WTC11 (cell line): ENCODE data around the gene TMEM151A. TPM values are rescaled to one million over a fixed set of nuclear protein-coding genes. Genes with fewer than 3 reads are reported as not detected.
A peak's percentile ranks its signal among the peaks of the same experiment; 100 is the strongest.

Experiments used
- ATAC-seq: fragments of 200-7000 bp; cut with Tn5 transposase; 2 replicates; pipeline ENCODE4 v1.10.0; 2021; ENCODE audit warnings: mild to moderate bottlenecking, moderate library complexity
- CTCF ChIA-PET: fragments of 300-600 bp; sonication (Branson Sonifier 250); formaldehyde crosslinking; loops from one replicate; lab custom pipeline; 2021; ENCODE audit warnings: antibody characterized with exemption; lab: Charles Lee
- POLR2A ChIA-PET: fragments of 350-600 bp; sonication (Branson Sonifier 250); formaldehyde crosslinking; loops from one replicate; lab custom pipeline; 2021; ENCODE audit warnings: antibody characterized with exemption; lab: Charles Lee
- DNase-seq: peaks from one replicate; pipeline ENCODE4 v3.0.0; 2021; ENCODE audit warnings: low spot score
- H3K27ac Mint-ChIP-seq: 2 replicates; pipeline ENCODE4 v1.8.0; 2021; ENCODE audit warnings: mixed read lengths
- H3K27me3 Mint-ChIP-seq: 2 replicates; pipeline ENCODE4 v1.8.0; 2021; ENCODE audit warnings: low read depth, mild to moderate bottlenecking, moderate library complexity, mixed read lengths
- H3K36me3 Mint-ChIP-seq: 2 replicates; pipeline ENCODE4 v1.8.0; 2021; ENCODE audit warnings: mixed read lengths
- H3K4me1 Mint-ChIP-seq: 2 replicates; pipeline ENCODE4 v1.8.0; 2022; ENCODE audit warnings: mixed read lengths
- H3K4me3 Mint-ChIP-seq: 2 replicates; pipeline ENCODE4 v1.8.0; 2021; ENCODE audit warnings: mild to moderate bottlenecking, moderate library complexity, mixed read lengths
- H3K9me3 Mint-ChIP-seq: 2 replicates; pipeline ENCODE4 v1.8.0; 2021; ENCODE audit warnings: mixed read lengths
- ELF4 ChIP-seq: sonication (generic); formaldehyde crosslinking; IDR thresholded peaks from 2 replicates; pipeline ENCODE4 v1.8.1; 2022; ENCODE audit warnings: low read depth, mild to moderate bottlenecking, moderate library complexity, missing genetic modification reagents
- GABPB1 ChIP-seq: sonication (generic); formaldehyde crosslinking; IDR thresholded peaks from 2 replicates; pipeline ENCODE4 v1.8.1; 2023; ENCODE audit warnings: mild to moderate bottlenecking, missing genetic modification reagents
- GRHL2 ChIP-seq: fragments of 250-450 bp; sonication (Bioruptor Pico); IDR thresholded peaks from 2 replicates; pipeline ENCODE4 v1.8.0; 2022; ENCODE audit warnings: mild to moderate bottlenecking, moderate library complexity; ENCODE audit not compliant: insufficient replicate concordance, severe bottlenecking
- GTF2I ChIP-seq: fragments of 250-450 bp; sonication (Bioruptor Pico); conservative IDR thresholded peaks from 2 replicates; pipeline ENCODE4 v1.4.0; 2021; ENCODE audit warnings: mild to moderate bottlenecking
- MAX ChIP-seq: sonication (generic); formaldehyde crosslinking; IDR thresholded peaks from 2 replicates; pipeline ENCODE4 v1.8.0; 2022; ENCODE audit warnings: mild to moderate bottlenecking, missing genetic modification reagents
- MXD4 ChIP-seq: fragments of 250-450 bp; sonication (Bioruptor Pico); IDR thresholded peaks from 2 replicates; pipeline ENCODE4 v1.8.0; 2021; ENCODE audit warnings: mild to moderate bottlenecking, moderate library complexity, borderline replicate concordance
- NFATC4 ChIP-seq: fragments of 250-450 bp; sonication (Bioruptor Pico); IDR thresholded peaks from 2 replicates; pipeline ENCODE4 v1.9.0; 2021; ENCODE audit warnings: mild to moderate bottlenecking
- NFE2L1 ChIP-seq: sonication (generic); formaldehyde crosslinking; IDR thresholded peaks from 2 replicates; pipeline ENCODE4 v1.8.1; 2023; ENCODE audit warnings: missing genetic modification reagents
- PRRX2 ChIP-seq: fragments of 250-450 bp; sonication (Bioruptor Pico); IDR thresholded peaks from 2 replicates; pipeline ENCODE4 v1.8.0; 2021; ENCODE audit warnings: mild to moderate bottlenecking
- SMAD3 ChIP-seq: sonication (generic); formaldehyde crosslinking; IDR thresholded peaks from 2 replicates; pipeline ENCODE4 v1.8.0; 2022; ENCODE audit warnings: missing genetic modification reagents, mild to moderate bottlenecking, borderline replicate concordance
- SMAD4 ChIP-seq: sonication (generic); formaldehyde crosslinking; IDR thresholded peaks from 2 replicates; pipeline ENCODE4 v1.8.0; 2022; ENCODE audit warnings: mild to moderate bottlenecking, missing genetic modification reagents
- SP1 ChIP-seq: sonication (generic); formaldehyde crosslinking; conservative IDR thresholded peaks from 2 replicates; pipeline ENCODE4 v1.8.1; 2022; ENCODE audit warnings: missing genetic modification reagents
- TEAD4 ChIP-seq: sonication (generic); formaldehyde crosslinking; IDR thresholded peaks from 2 replicates; pipeline ENCODE4 v1.8.0; 2022; ENCODE audit warnings: mild to moderate bottlenecking, missing genetic modification reagents
- USF1 ChIP-seq: sonication (generic); formaldehyde crosslinking; IDR thresholded peaks from 2 replicates; pipeline ENCODE4 v1.8.0; 2022; ENCODE audit warnings: mild to moderate bottlenecking, missing genetic modification reagents
- USF2 ChIP-seq: sonication (generic); formaldehyde crosslinking; IDR thresholded peaks from 2 replicates; pipeline ENCODE4 v1.8.1; 2023; ENCODE audit warnings: mild to moderate bottlenecking, missing genetic modification reagents, moderate library complexity
- total RNA-seq: library from RNA; stranded (reverse); gene quantifications from 3 replicates; pipeline ENCODE4 v1.2.3, GENCODE V29; 2021
- TF ChIP-seq, protein P1 (sequence below): sonication (generic); formaldehyde crosslinking; IDR thresholded peaks from 2 replicates; pipeline ENCODE4 v1.8.0; 2022; ENCODE audit warnings: missing genetic modification reagents
- TF ChIP-seq, protein P2 (sequence below): sonication (generic); formaldehyde crosslinking; IDR thresholded peaks from 2 replicates; pipeline ENCODE4 v1.8.0; 2023; ENCODE audit warnings: mild to moderate bottlenecking, missing genetic modification reagents
- TF ChIP-seq, protein P3 (sequence below): sonication (generic); formaldehyde crosslinking; IDR thresholded peaks from 2 replicates; pipeline ENCODE4 v1.8.1; 2023; ENCODE audit warnings: mild to moderate bottlenecking, missing genetic modification reagents

TMEM151A gene
- total RNA-seq, 1 experiment from 2014 or later, result 2.2 TPM

GRCh38 chr11:66317723-66318599 lies 26.3 kb downstream of the TMEM151A start:
- peak; percentile 46 for DNase-seq
- H3K4me3 Mint-ChIP-seq, result peak overlapping the region; percentile 57
- peaks cover 22% of the 10 kb centered on the region for H3K27me3 Mint-ChIP-seq
- POLR2A ChIA-PET, result interaction anchor here (0.6 to 1.4 kb wide), 6 partner anchors 9 to 162 kb away, joined by 3 to 8 read pairs (median 4); partner anchors contain the start of genes DPP3 and YIF1A
- CTCF ChIA-PET, result interaction anchor here (0.9 to 3.4 kb wide), 12 partner anchors 9 to 738 kb away, joined by 3 to 31 read pairs (median 7); partner anchors contain the start of genes RAB1B, RIN1 and YIF1A
- H3K9me3 Mint-ChIP-seq, result peaks cover 20% of the 10 kb centered on the region
- H3K36me3 Mint-ChIP-seq, result peaks cover 20% of the 10 kb centered on the region
- TF ChIP-seq, protein P1, sequence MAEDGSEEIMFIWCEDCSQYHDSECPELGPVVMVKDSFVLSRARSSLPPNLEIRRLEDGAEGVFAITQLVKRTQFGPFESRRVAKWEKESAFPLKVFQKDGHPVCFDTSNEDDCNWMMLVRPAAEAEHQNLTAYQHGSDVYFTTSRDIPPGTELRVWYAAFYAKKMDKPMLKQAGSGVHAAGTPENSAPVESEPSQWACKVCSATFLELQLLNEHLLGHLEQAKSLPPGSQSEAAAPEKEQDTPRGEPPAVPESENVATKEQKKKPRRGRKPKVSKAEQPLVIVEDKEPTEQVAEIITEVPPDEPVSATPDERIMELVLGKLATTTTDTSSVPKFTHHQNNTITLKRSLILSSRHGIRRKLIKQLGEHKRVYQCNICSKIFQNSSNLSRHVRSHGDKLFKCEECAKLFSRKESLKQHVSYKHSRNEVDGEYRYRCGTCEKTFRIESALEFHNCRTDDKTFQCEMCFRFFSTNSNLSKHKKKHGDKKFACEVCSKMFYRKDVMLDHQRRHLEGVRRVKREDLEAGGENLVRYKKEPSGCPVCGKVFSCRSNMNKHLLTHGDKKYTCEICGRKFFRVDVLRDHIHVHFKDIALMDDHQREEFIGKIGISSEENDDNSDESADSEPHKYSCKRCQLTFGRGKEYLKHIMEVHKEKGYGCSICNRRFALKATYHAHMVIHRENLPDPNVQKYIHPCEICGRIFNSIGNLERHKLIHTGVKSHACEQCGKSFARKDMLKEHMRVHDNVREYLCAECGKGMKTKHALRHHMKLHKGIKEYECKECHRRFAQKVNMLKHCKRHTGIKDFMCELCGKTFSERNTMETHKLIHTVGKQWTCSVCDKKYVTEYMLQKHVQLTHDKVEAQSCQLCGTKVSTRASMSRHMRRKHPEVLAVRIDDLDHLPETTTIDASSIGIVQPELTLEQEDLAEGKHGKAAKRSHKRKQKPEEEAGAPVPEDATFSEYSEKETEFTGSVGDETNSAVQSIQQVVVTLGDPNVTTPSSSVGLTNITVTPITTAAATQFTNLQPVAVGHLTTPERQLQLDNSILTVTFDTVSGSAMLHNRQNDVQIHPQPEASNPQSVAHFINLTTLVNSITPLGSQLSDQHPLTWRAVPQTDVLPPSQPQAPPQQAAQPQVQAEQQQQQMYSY, result no peak
- TF ChIP-seq ELF4 (CRISPR knock-in tag) (no peak), NFE2L1 (CRISPR knock-in tag) (no peak), USF1 (CRISPR knock-in tag) (peak; percentile 22; the same call in 1 of the 2 replicates), GTF2I (no peak), USF2 (no peak), MAX (CRISPR knock-in tag) (peak; percentile 67; the same call in 1 of the 2 replicates), PRRX2 (CRISPR knock-in tag) (no peak), MXD4 (CRISPR knock-in tag) (no peak), SMAD3 (CRISPR knock-in tag) (no peak), SP1 (CRISPR knock-in tag) (no peak), TEAD4 (CRISPR knock-in tag) (no peak), GABPB1 (CRISPR knock-in tag) (peak; percentile 87), NFATC4 (CRISPR knock-in tag) (no peak), SMAD4 (CRISPR knock-in tag) (no peak), GRHL2 (CRISPR knock-in tag) (no peak)
- TF ChIP-seq, protein P2, sequence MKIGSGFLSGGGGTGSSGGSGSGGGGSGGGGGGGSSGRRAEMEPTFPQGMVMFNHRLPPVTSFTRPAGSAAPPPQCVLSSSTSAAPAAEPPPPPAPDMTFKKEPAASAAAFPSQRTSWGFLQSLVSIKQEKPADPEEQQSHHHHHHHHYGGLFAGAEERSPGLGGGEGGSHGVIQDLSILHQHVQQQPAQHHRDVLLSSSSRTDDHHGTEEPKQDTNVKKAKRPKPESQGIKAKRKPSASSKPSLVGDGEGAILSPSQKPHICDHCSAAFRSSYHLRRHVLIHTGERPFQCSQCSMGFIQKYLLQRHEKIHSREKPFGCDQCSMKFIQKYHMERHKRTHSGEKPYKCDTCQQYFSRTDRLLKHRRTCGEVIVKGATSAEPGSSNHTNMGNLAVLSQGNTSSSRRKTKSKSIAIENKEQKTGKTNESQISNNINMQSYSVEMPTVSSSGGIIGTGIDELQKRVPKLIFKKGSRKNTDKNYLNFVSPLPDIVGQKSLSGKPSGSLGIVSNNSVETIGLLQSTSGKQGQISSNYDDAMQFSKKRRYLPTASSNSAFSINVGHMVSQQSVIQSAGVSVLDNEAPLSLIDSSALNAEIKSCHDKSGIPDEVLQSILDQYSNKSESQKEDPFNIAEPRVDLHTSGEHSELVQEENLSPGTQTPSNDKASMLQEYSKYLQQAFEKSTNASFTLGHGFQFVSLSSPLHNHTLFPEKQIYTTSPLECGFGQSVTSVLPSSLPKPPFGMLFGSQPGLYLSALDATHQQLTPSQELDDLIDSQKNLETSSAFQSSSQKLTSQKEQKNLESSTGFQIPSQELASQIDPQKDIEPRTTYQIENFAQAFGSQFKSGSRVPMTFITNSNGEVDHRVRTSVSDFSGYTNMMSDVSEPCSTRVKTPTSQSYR (CRISPR knock-in tag), result no peak
- TF ChIP-seq, protein P3, sequence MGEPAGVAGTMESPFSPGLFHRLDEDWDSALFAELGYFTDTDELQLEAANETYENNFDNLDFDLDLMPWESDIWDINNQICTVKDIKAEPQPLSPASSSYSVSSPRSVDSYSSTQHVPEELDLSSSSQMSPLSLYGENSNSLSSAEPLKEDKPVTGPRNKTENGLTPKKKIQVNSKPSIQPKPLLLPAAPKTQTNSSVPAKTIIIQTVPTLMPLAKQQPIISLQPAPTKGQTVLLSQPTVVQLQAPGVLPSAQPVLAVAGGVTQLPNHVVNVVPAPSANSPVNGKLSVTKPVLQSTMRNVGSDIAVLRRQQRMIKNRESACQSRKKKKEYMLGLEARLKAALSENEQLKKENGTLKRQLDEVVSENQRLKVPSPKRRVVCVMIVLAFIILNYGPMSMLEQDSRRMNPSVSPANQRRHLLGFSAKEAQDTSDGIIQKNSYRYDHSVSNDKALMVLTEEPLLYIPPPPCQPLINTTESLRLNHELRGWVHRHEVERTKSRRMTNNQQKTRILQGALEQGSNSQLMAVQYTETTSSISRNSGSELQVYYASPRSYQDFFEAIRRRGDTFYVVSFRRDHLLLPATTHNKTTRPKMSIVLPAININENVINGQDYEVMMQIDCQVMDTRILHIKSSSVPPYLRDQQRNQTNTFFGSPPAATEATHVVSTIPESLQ, result no peak
- peak overlapping the region; percentile 96; the same call in 1 of the 2 replicates for H3K27ac Mint-ChIP-seq
- peak; percentile 8 for ATAC-seq
- H3K4me1 Mint-ChIP-seq, result peaks cover 26% of the 10 kb centered on the region
